ELR (cell line): ENCODE data around the gene TGFBR1.

Experiments
- DNase-seq: peaks from one replicate; pipeline ENCODE4 v3.0.0-alpha.2; 2015; ENCODE audit warnings: low read depth

Gene TGFBR1

DNA sequence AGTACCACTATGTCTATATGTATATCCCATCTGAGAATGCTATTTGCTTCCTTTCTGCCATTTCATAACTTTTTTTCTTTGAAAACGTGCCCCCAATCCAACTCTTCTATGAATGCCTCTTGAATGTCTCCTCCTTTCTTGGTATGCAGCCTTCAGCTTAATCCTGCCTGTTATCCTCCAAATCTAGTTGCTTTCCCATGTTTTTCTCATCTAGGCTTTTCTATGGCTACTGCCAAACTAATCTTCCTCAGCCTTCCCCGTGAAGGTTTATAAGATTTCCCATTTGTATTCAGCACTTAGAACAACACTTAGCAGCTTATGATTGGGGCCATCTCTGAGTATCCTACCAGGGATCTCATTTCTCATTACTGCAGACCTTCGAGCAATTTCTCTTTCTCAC lies 2.5 kb downstream of the TGFBR1 start:
- DNase-seq: no peak

DNA sequence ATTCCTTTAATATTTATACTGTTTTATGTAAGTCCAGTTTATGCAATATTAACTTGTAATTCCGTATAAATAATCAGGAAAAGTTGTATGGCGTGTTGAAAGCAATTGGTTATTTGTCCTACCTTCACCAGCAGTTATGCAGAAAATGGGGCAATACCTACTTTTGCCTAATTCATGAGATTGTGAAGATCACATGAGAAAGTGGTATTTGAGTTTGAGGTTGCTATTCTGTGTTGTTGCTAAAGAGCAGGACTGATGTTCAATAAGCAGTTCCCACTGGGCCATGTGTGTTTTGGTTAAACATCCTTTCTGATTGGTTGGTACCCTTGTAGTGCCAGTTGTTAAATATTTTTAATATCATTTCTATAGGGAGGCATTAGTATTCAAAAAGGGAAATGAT lies 3.2 kb downstream of the TGFBR1 start:
- no peak for DNase-seq

DNA sequence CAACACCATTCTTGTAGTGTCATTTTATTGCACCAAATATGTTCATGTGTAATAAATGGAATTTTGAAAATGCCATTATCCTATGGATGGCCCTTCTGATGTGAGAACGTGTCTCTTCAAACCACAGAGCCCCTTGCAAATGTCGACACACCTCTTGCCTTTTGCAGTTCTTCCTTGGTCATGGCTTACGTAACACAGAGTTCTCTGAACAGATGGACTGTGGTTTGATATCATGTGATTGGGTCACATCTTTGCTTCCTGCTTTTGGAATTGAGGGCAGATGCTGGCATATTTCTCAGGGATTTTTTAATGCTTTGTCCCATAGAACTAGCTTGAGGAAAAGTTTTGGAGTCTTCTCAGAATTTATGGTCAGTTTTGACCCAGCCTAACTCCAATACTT lies 4.6 kb downstream of the TGFBR1 start:
- DNase-seq: peak; percentile 37

DNA sequence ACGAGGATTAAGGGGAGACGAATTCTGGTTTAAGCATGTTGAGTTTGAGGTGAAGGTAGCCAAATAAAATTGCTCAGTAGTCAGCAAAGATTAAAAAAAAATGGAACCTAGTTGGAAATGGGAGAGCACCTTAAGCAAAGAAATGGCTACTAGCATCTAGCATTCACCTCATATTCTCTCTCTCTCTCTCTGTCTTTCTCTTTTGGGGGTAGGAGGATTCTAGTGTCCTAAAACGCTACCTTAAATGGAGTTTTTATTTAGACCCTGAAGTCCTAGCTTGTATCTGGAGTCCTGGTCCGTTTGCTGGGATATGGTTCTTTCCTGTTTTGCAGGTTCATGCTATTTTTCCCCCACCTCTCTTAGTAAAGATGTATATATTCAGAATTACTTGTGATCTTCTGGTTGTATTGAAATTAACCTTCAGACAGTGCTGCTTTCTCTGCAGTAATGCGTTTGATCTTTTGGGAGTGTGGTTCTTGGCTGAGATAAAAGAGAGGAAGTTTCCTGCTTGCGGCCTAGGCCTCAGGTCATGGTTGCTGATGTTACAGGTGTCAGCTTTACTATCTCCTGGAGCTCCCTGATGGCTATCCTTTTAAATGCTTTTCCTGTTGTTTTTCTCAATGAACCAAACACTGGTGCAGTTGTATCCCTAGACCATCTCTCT lies 8.0 kb downstream of the TGFBR1 start:
- DNase-seq: no peak

DNA sequence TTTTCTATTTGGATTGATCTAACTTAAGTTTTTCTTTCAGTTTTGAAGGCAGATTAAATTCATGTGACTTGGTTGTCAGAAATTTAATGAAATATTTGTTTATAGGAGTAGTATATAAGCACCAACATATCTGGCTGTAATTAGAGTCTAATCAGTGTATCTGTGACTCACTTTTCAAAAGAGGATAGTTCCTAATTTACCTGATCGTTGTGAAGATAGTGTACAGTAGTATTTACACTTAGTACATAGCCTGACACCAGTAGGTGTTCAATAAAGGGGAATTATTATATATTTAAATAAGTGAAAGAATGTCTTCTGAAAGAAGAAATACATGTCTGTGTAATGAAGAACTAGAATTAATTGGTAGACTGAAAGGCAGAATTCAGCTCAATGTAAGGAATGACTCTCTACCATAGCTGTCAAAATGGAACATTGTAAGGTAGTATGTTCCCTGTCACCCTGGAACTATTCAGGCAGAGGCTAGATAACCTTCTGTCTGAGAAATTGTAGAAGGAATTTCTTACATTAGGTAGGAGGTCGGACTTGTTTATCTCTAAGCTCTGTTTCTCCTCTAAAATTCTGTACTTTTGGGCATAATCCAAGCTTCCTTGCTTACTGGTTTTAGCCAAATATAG lies 8.6 kb downstream of the TGFBR1 start:
- DNase-seq: no peak

DNA sequence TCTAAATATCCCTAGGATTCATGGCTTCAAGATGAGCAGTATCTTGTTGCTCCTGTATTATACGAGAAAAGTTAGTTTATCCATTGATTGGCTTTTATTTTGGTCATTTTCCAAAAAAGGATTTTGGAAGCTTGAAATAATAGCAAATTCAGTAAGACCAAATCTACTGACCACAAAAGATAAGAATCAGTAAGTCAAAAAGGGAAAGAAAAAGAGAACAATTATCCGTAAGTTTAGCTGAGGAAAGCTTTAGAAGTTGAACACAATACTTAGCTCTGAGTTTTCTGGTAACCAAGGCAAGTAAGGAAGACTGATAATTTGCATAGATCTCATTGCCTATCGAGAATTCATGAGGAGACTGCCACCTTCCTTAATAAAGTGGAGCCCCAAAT lies 9.1 kb downstream of the TGFBR1 start:
- no peak for DNase-seq

DNA sequence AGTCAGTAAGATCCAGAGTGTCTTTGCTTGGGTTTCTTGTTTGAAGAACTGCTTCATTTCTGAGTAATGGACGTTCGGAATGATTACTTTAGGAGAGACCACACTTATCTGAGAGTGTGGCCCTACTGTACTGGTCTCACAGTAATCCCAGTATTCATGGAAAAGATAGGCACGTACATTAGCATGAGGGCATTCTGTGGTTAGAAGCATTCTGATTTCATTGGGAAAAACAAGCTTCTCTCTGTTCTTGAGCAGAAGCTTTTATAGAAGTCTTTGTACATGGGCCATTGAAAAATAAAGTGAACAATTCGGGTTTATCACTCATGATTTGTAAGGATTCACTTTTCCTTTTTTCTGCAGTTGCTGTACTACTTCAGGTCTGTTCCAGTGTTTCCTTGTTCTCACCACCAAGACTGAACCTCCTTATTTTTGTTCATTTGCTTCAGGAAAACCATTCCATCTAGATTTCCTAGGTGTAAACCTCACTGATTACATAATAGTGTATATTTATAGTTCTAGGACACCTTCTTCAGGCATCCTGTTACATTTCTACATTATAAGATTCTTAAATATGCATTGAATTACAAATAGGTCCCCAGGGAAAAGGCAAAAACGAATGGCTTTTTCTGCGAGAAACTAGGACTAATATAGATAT lies 10.1 kb downstream of the TGFBR1 start:
- DNase-seq: no peak

DNA sequence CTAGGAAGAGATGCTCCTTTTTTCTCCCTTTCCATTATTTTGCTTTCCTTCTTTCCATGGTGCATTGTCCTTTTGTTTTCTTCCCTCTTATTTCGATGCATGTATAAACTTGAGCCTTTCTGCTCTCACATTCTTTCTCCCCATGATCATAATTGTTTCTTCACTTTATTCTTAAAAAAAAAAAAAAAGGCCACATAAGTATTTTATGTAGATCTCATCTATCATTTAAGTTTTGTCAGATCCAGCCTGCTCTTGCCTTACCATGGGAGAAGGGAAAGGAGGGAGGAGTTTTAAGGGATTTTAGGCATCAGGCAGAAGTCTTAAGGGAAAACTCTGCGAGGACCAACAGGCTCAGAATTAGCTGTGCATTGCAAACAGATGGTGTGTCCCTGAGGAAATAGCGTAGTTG lies 11.1 kb downstream of the TGFBR1 start:
- DNase-seq: no peak

DNA sequence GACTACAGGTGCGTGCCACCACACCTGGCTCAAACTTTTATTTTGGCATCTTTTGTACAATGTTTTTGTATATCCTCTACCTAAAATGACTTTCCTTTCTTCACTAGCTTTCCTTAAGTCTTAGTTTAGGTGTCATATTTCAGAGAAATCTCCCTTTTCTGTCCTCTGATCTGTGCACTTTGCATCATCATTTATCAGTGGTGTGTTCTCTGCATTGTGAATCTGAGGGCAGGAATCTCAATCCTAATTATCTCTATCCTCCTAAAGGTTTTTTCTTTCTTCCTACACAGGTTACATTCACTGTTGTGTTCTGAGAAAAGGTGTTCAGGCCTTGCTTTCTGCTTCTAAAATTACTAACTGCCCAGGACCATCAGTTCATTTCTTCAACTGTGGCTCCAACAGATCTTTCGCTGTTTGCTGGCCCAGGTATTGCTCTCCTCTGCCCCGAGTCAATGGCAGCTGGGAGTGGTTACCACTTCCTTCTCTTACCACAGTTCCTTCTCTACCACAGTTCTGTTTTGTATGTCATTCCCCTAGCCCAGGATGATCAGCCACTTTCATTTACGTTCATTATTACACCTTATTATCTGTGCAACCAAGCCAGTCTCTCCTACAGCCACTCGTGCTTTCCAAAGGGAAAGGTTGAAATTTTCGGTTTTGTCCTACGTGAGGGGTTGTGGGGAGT lies 14.0 kb downstream of the TGFBR1 start:
- no peak for DNase-seq

DNA sequence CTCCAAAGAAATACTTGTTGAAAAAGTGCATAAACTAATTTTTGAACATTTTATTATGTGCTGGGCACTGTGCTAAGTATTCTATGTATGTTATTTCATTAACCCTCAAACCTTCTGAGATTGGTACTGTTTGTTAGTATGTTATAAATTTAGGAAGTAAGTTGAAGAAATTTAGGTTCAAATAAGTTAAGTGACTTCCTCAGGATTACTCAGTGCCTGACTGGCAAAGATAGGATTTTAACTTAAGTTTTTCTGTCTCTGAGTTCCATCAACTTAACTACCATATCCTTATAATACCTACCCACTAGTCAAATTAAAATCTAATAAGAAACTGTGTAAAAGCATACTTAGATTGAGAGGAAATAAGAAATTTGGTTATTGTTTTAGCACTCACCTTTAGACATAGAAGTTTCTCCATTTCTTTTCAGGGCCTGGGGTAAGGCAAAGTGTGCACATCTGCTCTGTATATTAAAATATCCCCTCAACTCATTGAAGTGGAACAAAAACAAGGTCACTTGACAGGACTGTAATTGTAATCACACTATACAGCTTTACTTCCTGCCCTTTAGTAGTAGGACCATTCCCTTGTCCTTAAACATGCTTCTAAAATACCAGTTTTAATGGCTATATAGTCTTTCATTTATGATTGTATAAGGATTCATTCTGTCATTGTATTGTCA lies 15.2 kb downstream of the TGFBR1 start:
- DNase-seq: no peak

DNA sequence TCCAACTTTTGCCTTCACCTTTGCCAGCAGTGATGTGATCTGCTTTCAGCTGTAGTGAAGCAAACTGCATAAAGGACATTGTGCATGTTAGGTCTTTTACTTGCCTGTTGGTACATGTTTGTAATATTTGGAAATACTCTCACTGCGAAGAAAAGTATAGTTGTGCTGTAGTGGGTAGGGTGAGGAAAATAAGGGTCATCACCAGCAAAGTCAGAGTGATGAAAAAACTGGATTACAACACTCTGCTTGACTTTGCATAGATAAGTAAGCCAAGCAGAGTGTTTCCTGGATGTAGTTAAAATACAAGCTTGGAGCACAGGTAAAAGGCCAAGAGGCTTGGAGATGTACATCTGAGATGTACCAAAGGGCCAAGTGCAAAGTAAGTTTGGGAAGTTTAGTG lies 16.7 kb downstream of the TGFBR1 start:
- no peak for DNase-seq

DNA sequence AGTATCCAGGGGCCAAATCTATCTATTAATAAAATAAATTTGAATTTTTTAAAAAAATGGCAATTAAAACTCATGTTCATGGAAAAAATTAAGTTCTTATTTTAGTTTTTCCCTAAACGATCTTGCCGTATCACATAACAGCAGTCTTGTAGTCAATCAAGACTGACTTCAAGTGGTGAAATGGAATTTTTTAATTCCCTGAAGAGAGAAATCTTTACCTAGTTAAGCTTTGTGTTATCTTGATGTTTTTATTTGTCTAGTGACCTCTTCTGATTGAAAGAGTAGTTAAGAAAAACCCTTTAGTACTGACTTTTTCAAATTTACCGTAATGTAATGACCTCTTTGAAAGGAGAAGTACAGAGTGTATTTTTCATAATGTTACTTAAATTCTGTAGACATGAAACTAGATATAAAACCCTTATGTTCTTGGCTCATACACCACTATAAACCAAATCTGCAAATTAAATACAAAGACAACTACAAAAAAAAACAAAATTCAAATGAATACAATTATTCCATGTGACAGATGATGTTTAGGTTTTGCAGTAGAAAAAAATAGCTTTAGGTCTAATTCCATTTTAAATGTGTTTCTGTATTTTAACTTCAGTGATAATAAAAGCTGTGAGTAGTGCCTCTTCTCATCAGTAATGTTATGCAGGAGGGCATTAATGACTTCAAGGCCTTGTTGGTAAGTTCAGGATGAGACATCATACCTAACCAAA lies 19.8 kb downstream of the TGFBR1 start:
- no peak for DNase-seq

DNA sequence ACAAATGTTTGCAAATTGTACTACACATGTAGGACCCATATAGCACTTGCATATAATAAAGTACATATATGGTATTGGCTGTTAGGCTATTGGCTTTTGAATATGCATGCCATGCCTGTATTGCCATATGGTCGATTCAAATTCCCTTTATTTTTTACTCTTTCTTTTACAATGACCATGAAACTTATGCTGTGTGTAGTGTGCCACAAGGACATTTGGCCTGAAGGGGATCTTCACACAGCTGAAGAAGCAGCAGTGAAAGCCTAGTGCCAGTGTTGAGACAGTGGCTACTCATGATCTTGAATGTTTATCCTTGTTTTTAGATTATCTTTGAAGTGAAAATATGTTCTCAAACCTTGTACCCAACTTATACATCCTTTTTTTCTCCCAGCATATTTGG lies 20.5 kb downstream of the TGFBR1 start:
- DNase-seq: no peak

DNA sequence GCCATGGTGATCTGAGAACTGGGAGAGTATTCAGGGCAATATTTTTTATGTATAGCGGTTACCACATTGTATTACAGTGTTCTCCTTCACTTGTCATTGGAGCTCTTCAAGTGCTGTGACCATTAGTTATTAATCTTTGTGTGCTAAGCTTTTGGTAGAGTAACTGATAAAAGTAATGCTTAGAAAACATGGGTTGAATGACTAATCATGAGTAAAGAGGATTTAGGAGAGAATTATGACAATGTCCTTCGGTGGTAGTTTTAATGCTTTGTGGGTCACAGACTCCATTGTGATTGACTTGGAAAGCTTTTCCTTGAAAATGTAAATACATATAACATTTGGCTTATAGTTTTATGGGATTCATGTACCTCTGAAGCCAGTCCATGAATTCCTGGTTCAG lies 21.4 kb downstream of the TGFBR1 start:
- peak; percentile 69 for DNase-seq

DNA sequence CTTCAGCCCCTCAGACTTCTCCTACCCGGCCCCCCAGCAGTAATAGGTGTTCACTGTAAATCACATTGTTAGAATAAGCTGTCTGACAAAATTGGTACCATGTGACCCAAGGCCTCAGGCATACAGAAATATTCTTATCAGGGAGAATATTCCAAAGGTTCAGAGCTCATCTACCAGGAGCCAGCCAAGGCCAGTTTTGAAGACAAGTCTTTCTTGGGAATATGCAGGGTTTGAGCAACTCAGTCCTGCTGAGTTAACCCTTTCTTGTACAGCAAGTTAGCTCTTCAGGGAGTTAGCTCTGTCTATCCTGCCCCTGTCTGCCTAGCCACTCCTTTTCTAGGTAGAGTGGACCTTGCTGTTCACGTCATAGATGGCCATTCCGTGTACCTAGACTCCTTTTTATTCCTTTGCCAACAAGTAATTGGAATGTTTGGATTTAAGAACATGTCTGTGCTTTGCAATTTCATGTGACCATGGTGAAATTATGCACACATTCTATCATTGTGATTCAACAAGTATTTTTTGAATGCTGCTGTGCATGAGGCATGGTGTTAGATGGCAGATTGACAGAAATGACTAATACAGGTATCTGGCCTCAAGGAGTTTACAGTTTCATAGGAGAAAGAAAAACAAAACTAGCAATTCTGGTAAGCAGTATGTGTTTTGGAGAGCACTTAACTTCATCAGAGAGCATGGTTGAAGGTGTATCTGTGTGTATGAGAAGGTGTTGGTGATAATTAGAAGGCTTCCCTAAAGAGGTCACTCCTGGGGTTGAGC lies 22.6 kb downstream of the TGFBR1 start:
- peak; percentile 82 for DNase-seq

DNA sequence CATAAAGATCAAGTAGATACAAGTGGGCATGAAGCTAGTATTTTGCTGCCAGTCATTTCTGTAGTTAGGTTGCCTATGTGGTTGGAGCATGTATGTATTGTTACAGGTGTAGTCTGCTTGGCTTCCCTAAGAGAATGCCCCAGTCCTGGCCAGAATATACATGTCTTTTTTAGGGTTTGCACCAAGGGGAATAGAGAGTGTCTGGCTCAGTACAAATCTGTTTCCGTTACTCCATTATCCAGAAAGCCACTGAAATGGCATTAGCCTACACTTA lies 23.2 kb downstream of the TGFBR1 start:
- DNase-seq: no peak

DNA sequence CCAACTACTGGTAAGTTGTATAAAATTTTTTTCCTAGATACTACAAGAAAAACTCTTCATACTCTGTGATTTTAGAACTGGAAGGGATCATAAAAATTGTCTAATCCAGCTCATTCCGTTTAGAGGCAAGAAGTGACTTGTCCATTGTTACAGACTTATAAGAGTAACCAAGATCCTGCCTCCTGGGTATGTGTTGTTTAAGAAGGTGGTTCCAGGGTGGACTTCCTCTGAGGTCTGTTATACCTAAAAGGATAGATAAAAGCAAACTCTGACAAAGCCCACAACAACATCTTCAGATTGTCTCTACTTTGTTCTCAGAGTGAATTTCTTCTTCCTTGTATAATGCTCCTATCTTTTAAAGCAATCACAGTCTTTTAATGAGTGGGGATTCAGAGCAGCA lies 24.2 kb downstream of the TGFBR1 start:
- DNase-seq: no peak

DNA sequence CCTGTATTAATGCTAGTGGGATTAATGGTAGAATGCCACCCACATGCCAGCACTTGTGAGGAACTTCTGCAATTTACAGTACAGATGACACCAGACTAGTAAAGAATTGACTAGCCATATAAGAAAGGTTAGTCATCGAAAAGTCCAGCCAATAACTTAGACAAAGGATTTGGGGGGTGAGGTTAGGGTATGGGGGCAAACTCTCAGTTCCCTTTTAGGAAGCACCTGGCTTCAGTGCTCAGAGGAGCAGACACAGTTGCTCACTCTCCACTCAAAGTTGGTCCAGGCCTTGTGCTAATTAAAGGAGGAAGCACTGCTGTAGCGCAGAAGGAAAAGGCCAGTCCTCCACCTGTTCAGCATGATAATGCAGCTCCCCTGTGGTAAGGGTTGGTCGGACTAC lies 25.2 kb downstream of the TGFBR1 start:
- DNase-seq: no peak

DNA sequence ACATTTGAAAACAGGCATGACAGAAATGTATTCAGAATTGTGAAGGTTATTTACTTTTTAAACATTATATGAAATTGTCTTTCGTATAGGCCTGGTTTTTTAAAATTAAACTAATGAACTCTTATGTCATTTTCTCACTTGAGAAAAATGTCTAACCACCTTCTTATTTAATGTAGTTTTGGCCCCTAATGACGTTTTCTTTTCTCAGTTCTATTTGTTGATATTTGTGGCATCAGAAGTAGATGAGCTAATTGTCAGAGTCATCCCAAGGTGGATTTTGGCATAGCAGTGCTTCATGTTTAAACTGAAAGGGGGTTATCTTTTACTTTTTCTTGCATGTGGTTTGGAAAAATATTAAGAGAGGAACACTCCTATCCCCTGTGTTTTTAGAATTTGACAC lies 28.2 kb downstream of the TGFBR1 start:
- no peak for DNase-seq

DNA sequence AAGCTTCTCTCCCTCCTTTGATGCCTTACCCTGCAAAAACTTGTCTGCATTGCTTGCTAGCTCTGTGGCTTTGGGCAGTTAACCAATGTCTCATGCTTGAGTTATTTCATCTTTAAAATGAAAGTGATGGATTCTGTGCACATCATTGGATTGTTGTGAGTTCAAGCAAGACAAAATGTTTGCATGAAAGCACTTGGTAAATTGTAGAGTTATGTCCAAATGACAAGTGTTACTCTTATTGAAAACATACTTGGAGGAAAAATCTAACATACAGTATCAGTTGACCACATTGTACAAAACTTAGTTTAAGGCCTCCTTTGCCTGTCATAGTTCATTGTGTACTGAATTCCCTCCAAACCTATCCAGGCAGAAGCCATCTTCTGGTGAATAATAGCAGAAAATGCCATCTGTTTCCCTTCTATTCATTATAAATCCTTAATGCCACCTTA lies 30.0 kb downstream of the TGFBR1 start:
- DNase-seq: peak; percentile 70

DNA sequence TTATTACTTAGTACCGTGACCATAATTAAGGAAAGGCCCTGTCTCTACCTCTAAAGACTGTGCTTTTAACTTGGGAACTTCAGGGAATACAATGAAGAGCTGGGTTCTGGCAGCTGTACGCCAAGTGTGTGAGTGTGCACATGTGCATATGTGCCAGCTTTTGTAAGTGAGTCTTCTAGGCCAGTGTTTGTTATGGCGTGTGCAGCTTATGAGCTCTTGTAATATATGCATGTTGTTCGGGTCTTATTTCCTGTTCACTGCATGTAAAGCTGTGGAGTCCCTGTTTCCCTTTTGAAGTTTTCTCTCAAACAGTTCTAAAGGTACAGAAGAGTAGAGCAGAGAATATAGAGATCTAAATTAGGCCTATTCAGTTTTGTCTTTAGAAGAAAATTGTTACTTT lies 30.5 kb downstream of the TGFBR1 start:
- DNase-seq: no peak
